ENCODE data around the gene HS3ST3A1.
A peak's percentile ranks its signal among the peaks of the same experiment; 100 is the strongest.

HS3ST3A1 gene

DNA sequence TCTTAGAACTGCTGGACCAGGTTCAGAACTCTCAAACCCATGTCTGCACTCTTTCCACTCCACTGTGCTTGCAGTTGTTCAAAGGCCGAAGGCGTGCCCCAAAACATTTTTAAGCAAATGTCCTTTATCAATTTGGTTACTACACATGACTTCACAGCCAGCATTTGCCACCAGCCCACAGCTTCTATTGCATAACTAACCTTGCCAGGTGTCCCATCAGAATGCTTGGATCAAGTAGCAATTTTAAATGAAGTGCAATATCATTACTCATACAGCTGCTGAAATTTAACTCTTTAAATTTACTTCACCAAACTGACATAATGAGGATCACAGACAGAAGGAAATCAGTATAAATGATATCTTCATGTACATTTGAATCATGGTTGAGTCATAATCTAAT lies 29.8 kb upstream of the HS3ST3A1 start:
- Histone ChIP-seq H2BK12ac (ENCODE audit: low read length in 2 of 2) (no peak overlapping the region), H3K14ac (ENCODE audit: low read length in 2 of 2) (no peak overlapping the region), H3K4me1 (ENCODE audit: control insufficient read depth, insufficient read depth, low read depth, low read length) (no peaks in the 10 kb centered on the region), H3K9me3 (ENCODE audit: control insufficient read depth, low read length) (no peaks in the 10 kb centered on the region), H3K4me2 (ENCODE audit: low read length, poor library complexity, severe bottlenecking) (no peak overlapping the region), H3K27ac (ENCODE audit: low read length, poor library complexity, severe bottlenecking) (no peak overlapping the region), H3K4me3 (ENCODE audit: insufficient read depth in 1 of 2, low read depth in 1 of 2, low read length in 2 of 2) (no peak overlapping the region), H2BK15ac (ENCODE audit: low read depth, poor library complexity, severe bottlenecking) (no peak overlapping the region), H4K91ac (ENCODE audit: low read length) (no peak overlapping the region), H2BK5ac (ENCODE audit: low read depth, low read length, poor library complexity, severe bottlenecking) (no peak overlapping the region), H3K4ac (ENCODE audit: low read depth in 1 of 2, low read length in 2 of 2) (no peak overlapping the region), H3K79me1 (replicated peaks; ENCODE audit: low read length, poor library complexity, severe bottlenecking) (no peaks in the 10 kb centered on the region), H2BK120ac (ENCODE audit: low read depth, low read length) (no peak overlapping the region), H3K27me3 (ENCODE audit: control insufficient read depth in 1 of 2, insufficient read depth in 1 of 2, low read length in 2 of 2) (no peaks in the 10 kb centered on the region), H2AFZ (ENCODE audit: low read depth, low read length) (no peak overlapping the region), H3K36me3 (ENCODE audit: control insufficient read depth in 1 of 2, insufficient read depth in 2 of 2, low read depth in 1 of 2, low read length in 2 of 2) (no peaks in the 10 kb centered on the region), H3K23ac (ENCODE audit: low read length in 2 of 2) (no peak overlapping the region), H3K9ac (ENCODE audit: low read length) (no peak overlapping the region), H2AK5ac (ENCODE audit: low read length, severe bottlenecking) (no peak overlapping the region), H3K18ac (ENCODE audit: low read depth in 1 of 2, low read length in 2 of 2) (no peak overlapping the region), H4K8ac (ENCODE audit: low read length) (no peak overlapping the region)
- WGBS = 82% methylated on average over 2 of the region's 2 CpGs
- no peak for DNase-seq

DNA sequence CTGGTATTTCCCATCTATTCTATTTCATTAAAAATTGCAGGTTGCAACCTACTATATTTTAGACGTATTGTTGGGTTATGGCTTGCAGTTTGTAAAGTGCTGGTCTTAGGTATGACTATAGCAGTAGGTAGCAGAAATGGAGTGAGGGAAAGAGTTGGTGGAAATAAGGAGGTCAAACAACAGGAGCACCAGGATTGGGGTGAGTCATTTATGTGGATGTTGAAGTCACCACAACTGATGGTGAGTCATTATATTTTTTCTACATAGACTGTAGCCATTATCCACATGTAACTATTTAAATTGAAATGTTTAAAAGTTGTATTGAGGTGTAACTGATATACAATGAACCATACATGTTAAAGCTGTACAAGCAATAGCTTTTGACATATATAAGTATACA lies 25.0 kb upstream of the HS3ST3A1 start:
- no peak overlapping the region for H3K14ac ChIP-seq (ENCODE audit: low read length in 2 of 2)
- no peak overlapping the region for H2BK12ac ChIP-seq (ENCODE audit: low read length in 2 of 2)
- no peak overlapping the region for H4K91ac ChIP-seq (ENCODE audit: low read length)
- H2BK120ac ChIP-seq (ENCODE audit: low read depth, low read length) = no peak overlapping the region
- WGBS = 89% methylated on average over 1 of the region's 1 CpG
- H3K4me3 ChIP-seq (ENCODE audit: insufficient read depth in 1 of 2, low read depth in 1 of 2, low read length in 2 of 2) = no peak overlapping the region
- no peak overlapping the region for H4K8ac ChIP-seq (ENCODE audit: low read length)
- H2AFZ ChIP-seq (ENCODE audit: low read depth, low read length) = no peak overlapping the region
- H3K4me2 ChIP-seq (ENCODE audit: low read length, poor library complexity, severe bottlenecking) = no peak overlapping the region
- H2AK5ac ChIP-seq (ENCODE audit: low read length, severe bottlenecking) = no peak overlapping the region
- no peaks in the 10 kb centered on the region for H3K27me3 ChIP-seq (ENCODE audit: control insufficient read depth in 1 of 2, insufficient read depth in 1 of 2, low read length in 2 of 2)
- no peak overlapping the region for H3K27ac ChIP-seq (ENCODE audit: low read length, poor library complexity, severe bottlenecking)
- peak; percentile 77 for DNase-seq
- H3K79me1 ChIP-seq (replicated peaks; ENCODE audit: low read length, poor library complexity, severe bottlenecking) = no peaks in the 10 kb centered on the region
- no peak overlapping the region for H2BK15ac ChIP-seq (ENCODE audit: low read depth, poor library complexity, severe bottlenecking)
- no peaks in the 10 kb centered on the region for H3K36me3 ChIP-seq (ENCODE audit: control insufficient read depth in 1 of 2, insufficient read depth in 2 of 2, low read depth in 1 of 2, low read length in 2 of 2)
- no peak overlapping the region for H3K4ac ChIP-seq (ENCODE audit: low read depth in 1 of 2, low read length in 2 of 2)
- H3K4me1 ChIP-seq (ENCODE audit: control insufficient read depth, insufficient read depth, low read depth, low read length) = no peaks in the 10 kb centered on the region
- no peak overlapping the region for H3K18ac ChIP-seq (ENCODE audit: low read depth in 1 of 2, low read length in 2 of 2)
- H3K23ac ChIP-seq (ENCODE audit: low read length in 2 of 2) = no peak overlapping the region
- no peak overlapping the region for H2BK5ac ChIP-seq (ENCODE audit: low read depth, low read length, poor library complexity, severe bottlenecking)
- peaks cover 3% of the 10 kb centered on the region for H3K9me3 ChIP-seq (ENCODE audit: control insufficient read depth, low read length)
- no peak overlapping the region for H3K9ac ChIP-seq (ENCODE audit: low read length)

DNA sequence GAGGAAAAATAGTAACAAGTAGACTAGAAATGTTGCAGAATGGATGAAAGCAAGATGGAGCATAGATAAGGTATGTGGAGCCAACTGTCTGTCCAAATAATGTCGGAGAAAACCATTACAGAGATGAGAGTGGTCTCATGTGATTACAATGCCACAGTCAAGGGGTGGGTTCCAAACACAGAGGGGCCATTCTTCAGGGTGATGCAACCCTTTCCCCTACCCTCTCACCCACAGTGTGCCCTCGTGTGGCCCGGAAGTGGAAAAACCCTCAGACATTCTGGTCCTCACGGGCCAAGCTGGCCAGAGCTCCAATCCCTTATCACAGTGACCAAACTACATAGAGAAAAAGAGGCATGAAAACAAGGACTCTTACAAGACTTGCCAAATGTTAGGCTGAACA lies 17.7 kb upstream of the HS3ST3A1 start:
- Histone ChIP-seq H3K23ac (ENCODE audit: low read length in 2 of 2) (no peak overlapping the region), H3K9ac (ENCODE audit: low read length) (no peak overlapping the region), H2BK15ac (ENCODE audit: low read depth, poor library complexity, severe bottlenecking) (no peak overlapping the region), H2BK12ac (ENCODE audit: low read length in 2 of 2) (no peak overlapping the region), H3K14ac (ENCODE audit: low read length in 2 of 2) (no peak overlapping the region), H3K79me1 (replicated peaks; ENCODE audit: low read length, poor library complexity, severe bottlenecking) (no peaks in the 10 kb centered on the region), H2AFZ (ENCODE audit: low read depth, low read length) (no peak overlapping the region), H4K8ac (ENCODE audit: low read length) (no peak overlapping the region), H2BK5ac (ENCODE audit: low read depth, low read length, poor library complexity, severe bottlenecking) (no peak overlapping the region), H3K4me1 (ENCODE audit: control insufficient read depth, insufficient read depth, low read depth, low read length) (no peaks in the 10 kb centered on the region), H3K9me3 (ENCODE audit: control insufficient read depth, low read length) (peaks cover 14% of the 10 kb centered on the region), H3K4me2 (ENCODE audit: low read length, poor library complexity, severe bottlenecking) (no peak overlapping the region), H3K4me3 (ENCODE audit: insufficient read depth in 1 of 2, low read depth in 1 of 2, low read length in 2 of 2) (no peak overlapping the region), H3K18ac (ENCODE audit: low read depth in 1 of 2, low read length in 2 of 2) (no peak overlapping the region), H2BK120ac (ENCODE audit: low read depth, low read length) (no peak overlapping the region), H3K4ac (ENCODE audit: low read depth in 1 of 2, low read length in 2 of 2) (no peak overlapping the region), H2AK5ac (ENCODE audit: low read length, severe bottlenecking) (no peak overlapping the region), H4K91ac (ENCODE audit: low read length) (no peak overlapping the region), H3K27me3 (ENCODE audit: control insufficient read depth in 1 of 2, insufficient read depth in 1 of 2, low read length in 2 of 2) (no peaks in the 10 kb centered on the region), H3K27ac (ENCODE audit: low read length, poor library complexity, severe bottlenecking) (no peak overlapping the region), H3K36me3 (ENCODE audit: control insufficient read depth in 1 of 2, insufficient read depth in 2 of 2, low read depth in 1 of 2, low read length in 2 of 2) (no peaks in the 10 kb centered on the region)
- no peak for DNase-seq
- 83% methylated on average over 4 of the region's 4 CpGs for WGBS

DNA sequence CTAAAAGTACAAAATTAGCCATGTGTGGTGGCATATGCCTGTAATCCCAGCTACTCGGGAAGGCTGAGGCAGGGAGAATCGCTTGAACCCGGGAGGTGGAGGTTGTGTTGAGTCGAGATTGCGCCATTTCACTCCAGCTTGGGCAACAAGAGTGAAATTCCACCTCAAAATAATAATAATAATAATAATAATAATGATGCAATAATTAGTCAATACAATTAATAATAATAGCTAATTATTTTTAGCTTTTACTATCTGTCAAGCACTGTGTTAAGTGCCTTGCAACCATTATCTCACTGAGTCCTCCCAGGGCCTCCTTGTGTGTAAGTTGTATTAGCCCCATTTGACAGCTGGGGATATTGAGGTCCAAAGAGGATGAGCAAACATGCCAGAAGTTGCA lies 14.3 kb upstream of the HS3ST3A1 start:
- H3K79me1 ChIP-seq (replicated peaks; ENCODE audit: low read length, poor library complexity, severe bottlenecking) = no peaks in the 10 kb centered on the region
- no peak overlapping the region for H3K4ac ChIP-seq (ENCODE audit: low read depth in 1 of 2, low read length in 2 of 2)
- H2AK5ac ChIP-seq (ENCODE audit: low read length, severe bottlenecking) = no peak overlapping the region
- H3K4me2 ChIP-seq (ENCODE audit: low read length, poor library complexity, severe bottlenecking) = no peak overlapping the region
- H2BK15ac ChIP-seq (ENCODE audit: low read depth, poor library complexity, severe bottlenecking) = no peak overlapping the region
- 74% methylated on average over 3 of the region's 5 CpGs for WGBS
- H2AFZ ChIP-seq (ENCODE audit: low read depth, low read length) = no peak overlapping the region
- H3K18ac ChIP-seq (ENCODE audit: low read depth in 1 of 2, low read length in 2 of 2) = no peak overlapping the region
- H2BK12ac ChIP-seq (ENCODE audit: low read length in 2 of 2) = no peak overlapping the region
- no peaks in the 10 kb centered on the region for H3K27me3 ChIP-seq (ENCODE audit: control insufficient read depth in 1 of 2, insufficient read depth in 1 of 2, low read length in 2 of 2)
- no peak overlapping the region for H4K91ac ChIP-seq (ENCODE audit: low read length)
- no peak overlapping the region for H3K4me3 ChIP-seq (ENCODE audit: insufficient read depth in 1 of 2, low read depth in 1 of 2, low read length in 2 of 2)
- H2BK120ac ChIP-seq (ENCODE audit: low read depth, low read length) = no peak overlapping the region
- H3K9ac ChIP-seq (ENCODE audit: low read length) = no peak overlapping the region
- peaks cover 21% of the 10 kb centered on the region for H3K9me3 ChIP-seq (ENCODE audit: control insufficient read depth, low read length)
- no peaks in the 10 kb centered on the region for H3K4me1 ChIP-seq (ENCODE audit: control insufficient read depth, insufficient read depth, low read depth, low read length)
- H3K23ac ChIP-seq (ENCODE audit: low read length in 2 of 2) = no peak overlapping the region
- no peak overlapping the region for H4K8ac ChIP-seq (ENCODE audit: low read length)
- no peak for DNase-seq
- H3K14ac ChIP-seq (ENCODE audit: low read length in 2 of 2) = no peak overlapping the region
- H2BK5ac ChIP-seq (ENCODE audit: low read depth, low read length, poor library complexity, severe bottlenecking) = no peak overlapping the region
- no peaks in the 10 kb centered on the region for H3K36me3 ChIP-seq (ENCODE audit: control insufficient read depth in 1 of 2, insufficient read depth in 2 of 2, low read depth in 1 of 2, low read length in 2 of 2)
- no peak overlapping the region for H3K27ac ChIP-seq (ENCODE audit: low read length, poor library complexity, severe bottlenecking)
